IMR-90 (cell line): Measurements from ENCODE around the gene CEP83. TPM values are rescaled to one million over a fixed set of nuclear protein-coding genes. Genes with fewer than 3 reads are reported as not detected.

ENCODE experiments used
- ATAC-seq: fragments of 200-7000 bp; cut with Tn5 transposase; 2 replicates; pipeline ENCODE4 v1.9.1; 2020; ENCODE audit warnings: low read depth, mild to moderate bottlenecking, moderate library complexity
- BruUV-seq: library from RNA; stranded (reverse); fragments of 400-500 nt; replicated peaks from 2 replicates; lab custom pipeline; 2021; lab: Mats Ljungman, UMichigan
- CTCF ChIA-PET: fragments of 300-600 bp; formaldehyde crosslinking; extraction: SDS; loops from one replicate; lab custom pipeline; 2021; ENCODE audit warnings: antibody characterized with exemption; lab: Yijun Ruan, JAX
- POLR2A ChIA-PET: fragments of 300-600 bp; sonication (Branson Sonifier 250); formaldehyde crosslinking; loops from one replicate; lab custom pipeline; 2022; ENCODE audit warnings: antibody characterized with exemption; ENCODE audit not compliant: unreplicated experiment; lab: Charles Lee
- DNase-seq: peaks from one replicate; pipeline ENCODE4 v3.0.0; 2013
- H2AFZ ChIP-seq: replicated peaks from 2 replicates; pipeline ENCODE3; 2013; ENCODE audit warnings: low read length, mild to moderate bottlenecking; ENCODE audit not compliant: poor library complexity
- H2AK5ac ChIP-seq: 2 replicates; pipeline ENCODE4 v1.6.1; 2013; ENCODE audit warnings: low read depth, low read length, inconsistent platforms
- H2AK9ac ChIP-seq: replicated peaks from 2 replicates; pipeline ENCODE3; 2013; ENCODE audit warnings: mild to moderate bottlenecking, low read depth, low read length, moderate library complexity; ENCODE audit not compliant: poor library complexity
- H2BK120ac ChIP-seq: 2 replicates; pipeline ENCODE4 v1.6.1; 2013; ENCODE audit warnings: low read depth, low read length, inconsistent platforms
- H2BK15ac ChIP-seq: 3 replicates; pipeline ENCODE4 v1.6.1; 2013; ENCODE audit warnings: low read depth, low read length, inconsistent platforms
- H2BK20ac ChIP-seq: 2 replicates; pipeline ENCODE4 v1.6.1; 2013; ENCODE audit warnings: low read depth, mild to moderate bottlenecking, inconsistent platforms, low read length, moderate library complexity
- H2BK5ac ChIP-seq: 2 replicates; pipeline ENCODE4 v1.6.1; 2013; ENCODE audit warnings: mild to moderate bottlenecking, low read depth, low read length, inconsistent platforms; ENCODE audit not compliant: poor library complexity, severe bottlenecking
- H3K14ac ChIP-seq: replicated peaks from 2 replicates; pipeline ENCODE4 v1.6.1; 2013; ENCODE audit warnings: low read depth, low read length, inconsistent platforms
- H3K18ac ChIP-seq: 2 replicates; pipeline ENCODE4 v1.6.1; 2013; ENCODE audit warnings: low read depth, low read length, control low read depth
- H3K23ac ChIP-seq: 2 replicates; pipeline ENCODE4 v1.6.1; 2013; ENCODE audit warnings: low read depth, low read length, inconsistent platforms
- H3K27ac ChIP-seq: 2 replicates; pipeline ENCODE4 v1.5.1; 2013; ENCODE audit warnings: mild to moderate bottlenecking, control low read depth, low read length; ENCODE audit not compliant: insufficient read depth
- H3K27me3 ChIP-seq: 2 replicates; pipeline ENCODE4 v1.6.1; 2013; ENCODE audit warnings: low read length; ENCODE audit not compliant: control insufficient read depth, insufficient read depth
- H3K36me3 ChIP-seq: 2 replicates; pipeline ENCODE4 v1.6.1; 2013; ENCODE audit warnings: low read length, mixed read lengths; ENCODE audit not compliant: control insufficient read depth, insufficient read depth
- H3K4ac ChIP-seq: 2 replicates; pipeline ENCODE4 v1.6.1; 2013; ENCODE audit warnings: low read depth, low read length, inconsistent platforms
- H3K4me1 ChIP-seq: 2 replicates; pipeline ENCODE4 v1.6.1; 2013; ENCODE audit warnings: low read length, mixed read lengths; ENCODE audit not compliant: control insufficient read depth, insufficient read depth
- H3K4me2 ChIP-seq: 2 replicates; pipeline ENCODE4 v1.6.1; 2013; ENCODE audit warnings: low read depth, mild to moderate bottlenecking, control low read depth, low read length, moderate library complexity
- H3K4me3 ChIP-seq: 2 replicates; pipeline ENCODE4 v1.5.1; 2013; ENCODE audit warnings: low read depth, mild to moderate bottlenecking, control low read depth, low read length, moderate library complexity; ENCODE audit not compliant: insufficient read depth
- H3K56ac ChIP-seq: 2 replicates; pipeline ENCODE4 v1.6.1; 2013; ENCODE audit warnings: low read length, inconsistent platforms; ENCODE audit not compliant: insufficient read depth; ENCODE audit errors: extremely low read depth
- H3K79me1 ChIP-seq, 2 experiments: 2 replicates each; pipeline ENCODE4 v1.6.1; 2013; ENCODE audit warnings: low read length in 2 of 2, inconsistent platforms in 1 of 2, low read depth in 1 of 2
- H3K9ac ChIP-seq: 2 replicates; pipeline ENCODE4 v1.6.1; 2013; ENCODE audit warnings: low read depth, low read length, control low read depth
- H3K9me1 ChIP-seq: 2 replicates; pipeline ENCODE4 v1.6.1; 2013; ENCODE audit warnings: low read length, inconsistent platforms; ENCODE audit not compliant: insufficient read depth
- H3K9me3 ChIP-seq: 2 replicates; pipeline ENCODE4 v1.6.1; 2013; ENCODE audit warnings: low read length; ENCODE audit not compliant: control insufficient read depth, insufficient read depth
- H4K20me1 ChIP-seq: 2 replicates; pipeline ENCODE4 v1.6.1; 2013; ENCODE audit warnings: low read length, inconsistent platforms; ENCODE audit not compliant: insufficient read depth
- H4K5ac ChIP-seq: 2 replicates; pipeline ENCODE4 v1.6.1; 2013; ENCODE audit warnings: mild to moderate bottlenecking, low read depth, low read length, control low read depth
- H4K8ac ChIP-seq, 2 experiments: 2 replicates each; pipeline ENCODE4 v1.6.1; 2013; ENCODE audit warnings: low read depth in 2 of 2, low read length in 2 of 2, control low read depth in 1 of 2, inconsistent platforms in 1 of 2
- H4K91ac ChIP-seq: 2 replicates; pipeline ENCODE4 v1.6.1; 2013; ENCODE audit warnings: low read depth, low read length, inconsistent platforms; ENCODE audit not compliant: insufficient read depth
- BHLHE40 ChIP-seq: fragments of 150-350 bp; IDR thresholded peaks from 2 replicates; pipeline ENCODE4 v1.6.1; 2016; ENCODE audit warnings: mild to moderate bottlenecking, low read depth, low read length
- CEBPB ChIP-seq: IDR thresholded peaks from 2 replicates; pipeline ENCODE4 v1.6.1; 2012; ENCODE audit warnings: low read depth, low read length, improper control_type of control experiment
- MAZ ChIP-seq: IDR thresholded peaks from 2 replicates; pipeline ENCODE4 v1.6.1; 2012; ENCODE audit warnings: low read depth, mild to moderate bottlenecking, low read length, improper control_type of control experiment, moderate library complexity, borderline replicate concordance
- POLR2A ChIP-seq: IDR thresholded peaks from 2 replicates; pipeline ENCODE4 v1.6.1; 2012; ENCODE audit warnings: mild to moderate bottlenecking, low read depth, low read length
- RCOR1 ChIP-seq: IDR thresholded peaks from 2 replicates; pipeline ENCODE4 v1.6.1; 2012; ENCODE audit warnings: mild to moderate bottlenecking, low read length, improper control_type of control experiment; ENCODE audit not compliant: insufficient replicate concordance
- RFX5 ChIP-seq: IDR thresholded peaks from 2 replicates; pipeline ENCODE4 v1.8.0; 2012; ENCODE audit warnings: low read depth, mild to moderate bottlenecking, low read length, moderate library complexity
- SMC3 ChIP-seq: fragments of 150-350 bp; IDR thresholded peaks from 2 replicates; pipeline ENCODE4 v1.6.1; 2016; ENCODE audit warnings: low read depth, mild to moderate bottlenecking, antibody characterized with exemption, low read length, moderate library complexity
- WGBS, 2 experiments: methylation state at CpG; one replicate each; pipeline versions ENCODE4 v1.1.5 to v1.1.7; 2013; ENCODE audit warnings: missing lambda C conversion rate in 2 of 2; ENCODE audit not compliant: insufficient read length in 1 of 2; ENCODE audit errors: extremely low coverage in 2 of 2; 5-methylcytosine and 5-hydroxymethylcytosine counted together
- dilution Hi-C: fragments of 300-500 bp; cut with HindIII; formaldehyde crosslinking; loops from one replicate; pipeline ENCODE4 v1.14.3; 2018; ENCODE audit warnings: low sequenced_read_pairs; ENCODE audit not compliant: unreplicated experiment
- in situ Hi-C: fragments of 300-500 bp; cut with MboI; formaldehyde crosslinking; loops from 3 replicates; pipeline ENCODE4 v1.14.3; 2019; ENCODE audit warnings: low sequenced_read_pairs, inconsistent platforms, mixed read lengths
- intact Hi-C: fragments of 100-400 bp; cut with micrococcal nuclease; formaldehyde crosslinking; loops from 2 replicates; pipeline ENCODE4 v1.10.0; 2022
- polyA plus RNA-seq, 3 experiments: library from polyadenylated mRNA; depleted of rRNA; stranded (reverse); fragments of >200 nt; gene quantifications; 2 replicates each; pipeline ENCODE4 v1.2.3, GENCODE V29; 2012; ENCODE audit warnings: low replicate concordance in 1 of 3
- total RNA-seq: library from RNA; depleted of rRNA; stranded (reverse); fragments of >200 nt; gene quantifications from 2 replicates; pipeline ENCODE4 v1.2.3, GENCODE V29; 2012

The CEP83 gene
- total and polyA plus RNA-seq, 2 of the 4 experiments (the other 2 are of a cell fraction): 3.9 to 8.9 TPM

DNA sequence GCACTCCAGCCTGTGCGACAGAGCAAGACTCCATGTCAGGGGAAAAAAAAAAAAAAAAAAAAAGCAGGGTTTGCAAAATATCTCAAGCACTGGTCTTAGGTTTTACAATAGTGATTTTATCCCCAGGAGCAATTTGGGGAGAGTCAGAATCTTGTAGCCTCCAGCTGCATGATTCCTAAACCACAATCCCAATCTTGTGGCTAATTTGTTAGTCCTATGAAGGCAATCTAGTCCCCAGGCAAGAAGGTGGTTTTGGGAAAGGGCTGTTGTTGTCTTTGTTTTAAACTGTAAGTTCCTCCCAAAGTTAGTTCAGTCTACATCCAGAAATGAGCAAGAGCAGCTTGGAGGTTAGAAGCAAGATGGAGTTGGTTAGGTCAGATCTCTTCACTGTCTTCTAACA is 175.6 kb downstream of the CEP83 start:
- Histone ChIP-seq H3K18ac (no peak overlapping the region), H3K9me1 (no peaks in the 10 kb centered on the region), H2BK5ac (no peak overlapping the region), H3K23ac (no peak overlapping the region), H3K56ac (no peak overlapping the region), H3K4ac (no peak overlapping the region), H4K20me1 (no peaks in the 10 kb centered on the region), H4K8ac (no peak overlapping the region), H3K9me3 (no peaks in the 10 kb centered on the region), H3K14ac (no peak overlapping the region), H3K36me3 (no peaks in the 10 kb centered on the region), H3K4me1 (peaks cover under 1% of the 10 kb centered on the region), H2AK9ac (no peak overlapping the region), H4K5ac (no peak overlapping the region), H2BK20ac (no peak overlapping the region), H3K9ac (no peak overlapping the region), H3K4me2 (no peak overlapping the region), H2BK120ac (no peak overlapping the region), H3K79me1 (no peaks in the 10 kb centered on the region), H4K91ac (no peak overlapping the region), H3K27ac (no peak overlapping the region), H3K4me3 (no peak overlapping the region), H3K27me3 (peaks cover 4% of the 10 kb centered on the region), H2AK5ac (no peak overlapping the region), H2AFZ (no peak overlapping the region), H2BK15ac (no peak overlapping the region)
- DNase-seq: no peak
- dilution Hi-C loops: no loop called here
- TF ChIP-seq BHLHE40 (no peak), SMC3 (no peak), CEBPB (no peak), RCOR1 (no peak), MAZ (no peak), POLR2A (no peak), RFX5 (no peak)
- no CpG with 5 or more reads among the region's 1 CpG for WGBS, 2 experiments
- CTCF ChIA-PET: no interaction called here
- POLR2A ChIA-PET: no interaction called here
- in situ Hi-C loops: no loop called here
- ATAC-seq: no peak
- intact Hi-C loops: no loop called here
- BruUV-seq: no TSS peak
